Ecto neural progenitor cell (in vitro differentiated cells): ENCODE measurements around the gene WDFY2.
"Not testable (repeated sequence)": the region's sequence is repeated elsewhere in the genome, so short reads cannot be mapped to it uniquely, and the experiment has no call there.

Experiments used
- DNase-seq: peaks from one replicate; pipeline ENCODE4 v3.0.0-alpha.2; 2018; ENCODE audit warnings: low spot score

The WDFY2 gene, protein sequence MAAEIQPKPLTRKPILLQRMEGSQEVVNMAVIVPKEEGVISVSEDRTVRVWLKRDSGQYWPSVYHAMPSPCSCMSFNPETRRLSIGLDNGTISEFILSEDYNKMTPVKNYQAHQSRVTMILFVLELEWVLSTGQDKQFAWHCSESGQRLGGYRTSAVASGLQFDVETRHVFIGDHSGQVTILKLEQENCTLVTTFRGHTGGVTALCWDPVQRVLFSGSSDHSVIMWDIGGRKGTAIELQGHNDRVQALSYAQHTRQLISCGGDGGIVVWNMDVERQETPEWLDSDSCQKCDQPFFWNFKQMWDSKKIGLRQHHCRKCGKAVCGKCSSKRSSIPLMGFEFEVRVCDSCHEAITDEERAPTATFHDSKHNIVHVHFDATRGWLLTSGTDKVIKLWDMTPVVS

DNA sequence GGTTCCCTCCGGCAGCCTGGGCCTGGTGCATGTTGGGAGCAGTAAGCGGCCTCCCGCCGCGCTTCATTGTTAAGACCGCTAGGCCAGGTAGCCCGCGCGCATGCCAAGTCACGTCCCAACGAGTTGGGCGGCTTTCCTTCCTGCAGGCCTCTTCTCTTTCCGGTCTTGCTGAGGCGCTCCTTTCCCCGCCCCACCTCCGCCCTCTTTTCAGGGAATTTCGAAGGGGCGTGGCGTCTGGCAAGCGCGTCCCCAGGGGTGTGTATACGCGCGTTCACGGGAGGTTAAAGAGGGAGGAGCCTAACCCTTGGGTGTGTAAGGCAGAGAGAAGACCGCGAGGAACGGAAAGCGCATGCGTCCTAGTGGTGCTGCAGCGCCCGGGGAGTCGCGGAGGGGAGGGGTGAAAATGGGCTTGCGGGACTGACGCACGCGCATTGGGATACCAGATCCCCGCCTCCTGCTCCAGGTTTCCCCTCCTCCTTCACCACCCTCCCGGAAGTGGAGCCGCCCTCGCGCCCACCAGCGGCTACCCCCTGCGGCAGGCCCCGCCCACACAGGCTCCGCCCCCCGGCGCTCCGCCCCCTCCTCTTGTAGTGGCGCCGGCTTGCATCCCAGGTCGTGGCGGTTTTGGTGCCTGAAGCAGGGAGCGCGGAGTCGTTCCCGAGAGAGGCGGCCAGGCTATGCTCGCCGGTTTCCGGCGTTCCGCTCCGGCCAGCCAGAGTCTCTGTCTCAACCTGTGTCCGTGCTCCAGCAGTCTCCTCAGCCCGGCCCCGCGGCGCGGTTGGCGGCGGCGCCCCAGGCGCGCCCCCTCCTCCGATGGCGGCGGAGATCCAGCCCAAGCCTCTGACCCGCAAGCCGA, at the start of gene WDFY2:
Gene WDFY2 (plus strand): TSS at position 588 of the 856 bp plus-strand sequence. CDS start 226 bp downstream, at position 814.
- DNase-seq = peak; percentile 99

DNA sequence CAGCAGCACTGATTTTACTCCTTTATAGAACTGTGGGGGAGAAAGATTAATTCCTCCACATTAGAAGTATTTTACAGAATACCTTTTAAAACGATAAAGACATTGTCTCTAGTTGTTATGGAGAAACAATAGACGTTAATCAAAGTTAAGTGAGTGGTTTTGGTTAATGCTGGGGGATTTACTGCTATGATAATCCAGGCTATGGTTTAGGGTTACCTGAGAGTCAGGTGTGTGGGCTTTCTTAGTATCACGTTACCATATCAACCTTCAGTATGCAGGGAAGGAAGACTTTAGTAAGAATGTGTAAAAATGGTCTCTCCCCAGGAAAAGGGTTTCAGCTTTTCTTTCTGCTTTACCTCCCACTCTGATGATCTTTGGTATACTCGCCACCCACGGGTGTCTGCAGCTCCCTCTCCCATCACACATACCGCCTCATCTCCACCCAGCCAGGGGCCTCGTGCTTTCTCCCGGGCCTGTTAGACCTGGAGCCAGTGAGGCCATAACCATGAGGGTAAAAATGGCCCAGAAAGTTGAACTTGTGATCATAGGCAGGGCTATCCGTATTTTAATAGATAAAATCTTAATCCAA, 45.6 kb upstream of the WDFY2 start:
- DNase-seq = no peak

DNA sequence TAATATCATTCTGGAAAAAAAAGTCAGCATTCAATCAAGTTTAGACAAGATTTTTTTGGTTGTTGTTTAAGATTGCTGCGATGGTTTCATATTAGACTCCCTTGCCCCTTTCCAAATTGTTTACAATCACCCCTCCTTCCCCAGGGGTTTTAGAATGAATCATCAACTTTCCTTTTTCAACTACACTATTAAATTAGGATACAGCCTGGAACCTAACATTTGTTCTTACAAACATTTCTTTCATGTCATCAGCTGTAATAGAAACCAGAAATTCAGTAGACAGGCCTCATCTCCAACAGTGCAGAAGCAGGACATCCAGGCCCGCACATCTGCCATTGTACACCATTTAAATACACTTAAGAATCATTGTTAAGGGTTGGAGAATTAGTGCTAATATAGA, 44.4 kb upstream of the WDFY2 start:
- no peak for DNase-seq

DNA sequence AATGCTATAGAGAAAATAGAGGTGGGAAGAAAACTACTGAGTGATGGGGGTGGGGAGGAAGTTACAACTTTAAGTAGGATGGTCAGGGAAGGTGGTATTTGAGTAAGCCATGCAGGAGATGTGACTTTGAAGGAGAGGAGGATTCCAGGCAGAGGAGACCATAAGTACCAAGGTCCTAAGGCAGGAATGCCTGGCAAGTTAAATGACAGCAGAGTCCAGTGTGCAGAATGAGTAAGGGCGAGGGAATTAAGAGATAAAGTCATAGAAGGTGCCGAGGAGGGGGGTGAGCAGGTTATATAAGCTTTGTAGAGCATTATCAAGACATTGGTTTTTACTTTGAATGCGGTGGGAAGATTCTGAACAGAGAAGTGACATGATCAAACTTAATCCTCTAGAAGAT, 43.2 kb upstream of the WDFY2 start:
- no peak for DNase-seq

DNA sequence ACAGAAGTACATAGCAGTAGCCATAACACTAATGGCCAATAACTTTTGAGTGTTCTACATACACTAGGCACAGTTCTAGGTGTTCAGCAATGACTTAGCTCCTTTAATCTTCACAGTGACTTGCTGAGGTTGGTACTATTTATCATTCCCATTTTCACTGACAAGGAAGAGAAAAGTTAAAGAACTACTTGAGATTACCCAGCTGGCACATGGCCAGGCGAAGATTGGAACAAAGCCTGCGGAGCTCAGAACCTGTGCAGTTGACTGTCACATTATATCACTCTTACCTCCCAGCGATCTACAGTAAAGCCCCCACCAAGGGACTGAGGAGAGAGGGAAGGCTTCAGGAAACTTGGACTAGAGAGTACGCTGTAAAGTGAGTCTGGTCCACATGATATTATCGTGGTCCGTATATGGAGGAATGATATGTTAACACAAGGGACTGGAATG, 42.4 kb upstream of the WDFY2 start:
- DNase-seq = no peak

DNA sequence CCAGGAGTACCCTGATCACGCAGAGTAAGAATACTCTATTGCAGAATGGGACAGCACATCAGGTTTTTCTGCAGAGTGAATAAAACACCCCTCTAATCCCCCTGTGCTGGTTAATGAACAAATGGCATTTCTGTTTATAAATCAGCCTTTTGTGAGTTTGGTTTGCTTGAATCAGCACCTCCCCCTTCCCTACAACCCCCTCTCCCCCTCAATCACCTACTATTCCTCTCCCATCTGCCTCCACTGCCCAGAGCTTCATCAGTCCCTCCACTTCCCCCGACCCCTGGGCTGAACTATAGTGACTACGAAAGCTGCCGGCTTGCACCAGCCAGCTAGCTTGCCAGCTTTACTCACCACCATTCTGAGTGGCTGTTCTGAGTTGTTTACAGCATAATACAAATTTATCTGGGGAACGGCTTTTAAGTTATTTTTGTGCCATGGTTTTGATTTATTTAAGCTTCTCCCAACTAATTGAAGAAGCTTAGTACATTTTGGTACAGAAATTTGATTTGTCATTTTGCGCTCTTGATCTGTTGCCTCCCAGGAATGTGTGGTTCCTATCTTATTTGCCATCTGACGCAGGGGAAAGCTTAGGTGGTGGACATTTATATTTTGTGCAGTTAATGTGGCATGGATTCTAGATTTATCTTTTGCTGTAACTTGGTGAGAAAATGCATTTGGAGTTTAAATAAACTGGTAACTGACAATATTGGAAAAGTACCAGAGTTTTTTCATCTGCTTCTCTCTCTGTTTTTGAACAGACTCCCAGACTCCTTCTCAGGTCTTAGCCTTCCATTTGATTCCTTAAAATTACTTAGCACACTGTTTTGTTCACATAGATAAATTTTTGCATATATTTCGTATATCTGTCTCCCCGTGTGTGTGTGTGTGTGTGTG, 41.7 kb upstream of the WDFY2 start:
- peak; percentile 55 for DNase-seq

DNA sequence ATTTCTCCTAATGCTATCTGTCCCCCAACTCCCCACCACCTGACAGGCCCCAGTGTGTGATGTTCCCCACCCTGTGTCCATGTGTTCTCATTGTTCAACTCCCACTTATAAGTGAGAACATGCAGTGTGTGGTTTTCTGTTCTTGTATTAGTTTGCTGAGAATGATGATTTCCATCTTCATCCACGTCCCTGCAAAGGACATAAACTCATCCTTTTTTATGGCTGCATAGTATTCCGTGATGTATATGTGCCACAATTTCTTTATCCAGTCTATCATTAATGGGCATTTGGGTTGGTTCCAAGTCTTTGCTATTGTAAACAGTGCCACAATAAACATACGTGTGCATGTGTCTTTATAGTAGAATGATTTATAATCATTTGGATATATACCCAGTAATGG, 38.8 kb upstream of the WDFY2 start:
- not testable (repeated sequence) for DNase-seq

DNA sequence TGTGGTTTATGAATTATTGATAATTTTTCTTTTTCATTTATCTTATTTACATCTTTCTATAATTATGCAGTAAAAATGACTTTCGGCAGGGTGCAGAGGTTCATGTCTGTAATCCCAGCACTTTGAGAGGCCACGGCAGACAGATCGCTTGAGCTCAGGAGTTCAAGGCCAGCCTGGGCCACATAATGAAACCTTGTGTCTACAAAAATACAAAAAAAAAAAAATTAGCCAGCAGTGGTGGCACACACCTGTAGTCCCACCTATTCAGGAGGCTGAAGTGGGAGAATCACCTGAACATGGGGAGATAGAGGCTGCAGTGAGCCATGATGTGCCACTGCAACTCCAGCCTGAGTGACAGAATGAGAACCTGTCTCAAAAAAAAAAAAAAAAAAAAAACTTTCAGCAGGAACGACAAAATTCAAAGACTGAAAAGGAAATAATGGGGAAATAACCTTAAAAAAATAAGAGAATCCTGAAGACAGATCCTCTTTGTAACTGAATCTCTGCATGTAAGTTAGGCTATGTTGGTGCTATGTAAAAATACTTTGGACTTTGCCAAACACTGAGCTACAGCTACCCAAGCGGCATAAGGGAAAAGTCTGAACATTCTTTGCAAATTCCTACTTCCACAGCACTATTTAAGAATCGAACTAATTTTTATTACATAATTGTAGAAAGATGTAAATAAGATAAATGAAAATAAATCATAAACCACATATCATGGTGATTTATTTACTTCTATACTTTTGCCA, 36.7 kb upstream of the WDFY2 start:
- DNase-seq = no peak

DNA sequence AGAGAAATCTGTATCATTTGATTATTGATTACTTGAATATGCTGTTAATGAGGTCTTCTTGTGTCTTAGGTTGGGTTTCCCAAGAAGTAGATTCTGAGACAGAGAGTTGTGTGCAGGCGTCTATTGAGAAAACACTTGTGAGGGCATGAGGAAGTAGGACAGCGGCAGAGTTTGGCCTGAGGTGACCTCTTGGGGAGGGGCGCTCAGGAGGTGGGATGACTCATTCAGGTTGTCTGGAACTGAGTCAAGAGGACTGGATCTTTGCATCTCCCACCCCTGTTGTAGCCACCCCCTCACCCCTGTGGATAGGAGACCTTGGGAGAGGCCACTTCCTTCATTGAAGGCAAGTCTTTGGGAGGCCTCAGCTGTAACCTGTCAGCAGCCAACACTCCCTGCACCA, 35.2 kb upstream of the WDFY2 start:
- no peak for DNase-seq

DNA sequence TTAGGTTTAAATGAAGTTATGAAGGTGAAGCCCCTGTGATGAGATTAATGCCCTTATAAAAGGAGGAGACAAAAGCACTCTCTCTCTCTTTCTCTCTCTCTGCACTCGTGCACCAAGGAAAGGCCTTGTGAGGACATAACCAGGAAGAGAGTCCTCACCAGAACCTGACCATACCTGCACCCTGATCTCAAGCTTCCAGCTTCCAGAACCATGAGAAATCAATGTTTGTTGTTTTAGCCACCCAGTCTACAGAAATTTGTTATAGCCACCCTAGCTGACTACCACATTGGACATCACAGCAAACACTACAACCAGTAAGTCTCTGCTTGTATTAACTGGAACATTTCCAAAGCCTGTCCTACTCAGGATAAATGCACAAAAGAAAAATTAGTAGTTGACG, 34.7 kb upstream of the WDFY2 start:
- DNase-seq = no peak

DNA sequence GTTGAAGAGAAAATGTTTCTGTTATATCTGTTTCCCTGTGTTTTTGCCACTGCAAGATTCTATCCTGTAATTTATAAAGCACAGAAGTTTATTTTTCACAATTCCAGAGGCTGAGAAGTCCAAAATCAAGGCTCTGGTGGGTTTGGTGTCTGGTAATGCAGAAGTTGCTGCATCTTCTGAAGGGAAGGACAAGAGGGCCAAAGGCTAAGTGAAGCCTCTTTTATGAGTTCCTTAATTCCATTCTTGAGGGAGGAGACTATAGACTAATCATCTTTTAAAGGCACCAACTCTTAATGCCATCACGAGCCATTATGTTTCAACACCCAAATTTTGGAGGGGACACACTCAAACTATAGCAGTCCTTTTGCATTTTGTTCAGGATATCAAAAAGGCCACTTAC, 34.1 kb upstream of the WDFY2 start:
- no peak for DNase-seq

DNA sequence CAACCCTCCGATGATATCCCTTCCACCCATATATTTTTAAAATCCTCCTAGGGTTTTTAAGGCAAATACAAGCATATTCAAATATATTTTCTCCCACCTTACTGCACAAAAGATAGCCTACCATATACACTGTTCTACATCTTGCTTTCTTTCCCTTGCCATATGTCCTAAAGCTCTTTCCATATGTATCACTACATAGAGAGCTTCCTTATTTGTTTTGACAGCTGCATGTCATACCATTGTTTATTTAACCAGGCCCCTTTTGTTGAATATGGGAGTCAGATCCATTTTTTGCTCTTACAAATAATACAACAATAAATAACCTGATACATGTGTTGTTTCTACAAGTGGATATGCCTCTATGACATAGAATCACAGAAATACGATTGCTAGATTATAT, 32.8 kb upstream of the WDFY2 start:
- DNase-seq = no peak

DNA sequence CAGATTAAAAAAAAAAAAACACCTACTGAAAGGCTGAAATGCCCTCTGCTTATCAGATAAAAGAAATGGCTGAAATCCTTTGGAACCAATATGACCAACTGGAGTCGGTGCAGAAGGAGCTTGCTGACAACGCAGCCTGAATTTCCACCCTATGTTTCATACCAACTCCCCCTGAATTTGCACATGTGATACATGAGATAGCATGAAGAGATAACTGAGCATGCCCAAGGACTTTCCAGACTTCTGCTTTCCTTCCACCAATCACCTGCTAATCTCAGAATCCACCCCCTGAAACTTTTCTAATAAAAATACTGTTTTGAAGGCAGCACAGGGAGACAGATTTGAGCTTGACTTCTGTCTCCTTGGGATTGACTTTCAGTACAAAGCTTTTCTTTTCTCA, 32.2 kb upstream of the WDFY2 start:
- DNase-seq = no peak

DNA sequence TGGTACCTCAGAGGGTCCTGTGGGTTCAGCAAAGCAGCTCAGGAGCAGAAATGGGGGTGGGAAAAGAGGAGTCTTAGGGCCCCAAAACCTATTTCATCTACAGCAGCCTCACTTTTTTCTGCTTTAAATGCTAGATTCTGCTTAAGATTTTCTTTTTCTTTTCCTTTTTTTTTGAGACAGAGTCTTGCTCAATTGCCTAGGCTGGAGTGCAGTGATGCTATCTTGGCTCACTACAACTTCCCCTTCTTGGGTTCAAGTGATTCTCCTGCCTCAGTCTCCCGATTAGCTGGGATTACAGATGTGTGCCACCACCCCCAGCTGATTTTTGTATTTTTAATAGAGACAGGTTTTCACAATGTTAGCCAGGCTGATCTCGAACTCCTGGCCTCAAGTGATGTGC, 30.7 kb upstream of the WDFY2 start:
- DNase-seq = no peak

DNA sequence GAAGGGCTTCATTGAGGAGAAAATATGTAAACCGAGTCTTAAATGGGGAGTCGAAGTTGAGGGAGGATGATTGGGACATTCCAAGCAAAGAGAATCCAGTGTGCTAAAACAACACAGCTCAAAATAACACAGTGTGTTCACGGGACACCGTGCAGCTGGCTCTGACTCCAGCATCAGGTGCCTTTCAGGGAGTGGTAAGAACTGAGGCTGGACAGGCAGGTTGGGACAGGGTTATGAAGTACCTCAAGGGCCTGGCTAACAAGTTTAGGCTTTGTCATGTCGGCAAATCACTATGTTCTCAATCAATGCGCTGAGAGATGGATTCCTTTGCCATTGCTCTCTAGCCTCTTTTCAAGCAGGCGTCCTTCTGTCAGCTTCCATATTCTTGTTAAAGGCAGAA, 27.5 kb upstream of the WDFY2 start:
- no peak for DNase-seq

DNA sequence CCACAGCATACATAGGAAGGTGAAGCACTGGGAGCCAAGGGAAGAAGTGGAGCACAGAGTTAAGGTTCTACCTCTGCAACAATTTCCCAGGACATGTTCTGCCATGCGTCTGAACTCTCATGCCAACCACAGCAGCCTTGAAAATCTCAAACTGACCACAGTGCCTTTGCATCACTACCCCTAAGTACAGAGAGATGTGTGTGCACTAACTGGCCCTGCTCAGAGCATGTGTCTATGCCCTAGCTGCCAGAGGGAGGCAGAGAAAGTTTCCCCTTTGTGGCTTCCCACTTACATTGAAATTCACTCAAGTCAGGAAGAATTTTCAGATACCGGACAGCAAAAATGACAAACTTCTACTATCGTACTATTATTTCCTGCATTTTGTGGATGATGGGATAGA, 26.8 kb upstream of the WDFY2 start:
- no peak for DNase-seq

DNA sequence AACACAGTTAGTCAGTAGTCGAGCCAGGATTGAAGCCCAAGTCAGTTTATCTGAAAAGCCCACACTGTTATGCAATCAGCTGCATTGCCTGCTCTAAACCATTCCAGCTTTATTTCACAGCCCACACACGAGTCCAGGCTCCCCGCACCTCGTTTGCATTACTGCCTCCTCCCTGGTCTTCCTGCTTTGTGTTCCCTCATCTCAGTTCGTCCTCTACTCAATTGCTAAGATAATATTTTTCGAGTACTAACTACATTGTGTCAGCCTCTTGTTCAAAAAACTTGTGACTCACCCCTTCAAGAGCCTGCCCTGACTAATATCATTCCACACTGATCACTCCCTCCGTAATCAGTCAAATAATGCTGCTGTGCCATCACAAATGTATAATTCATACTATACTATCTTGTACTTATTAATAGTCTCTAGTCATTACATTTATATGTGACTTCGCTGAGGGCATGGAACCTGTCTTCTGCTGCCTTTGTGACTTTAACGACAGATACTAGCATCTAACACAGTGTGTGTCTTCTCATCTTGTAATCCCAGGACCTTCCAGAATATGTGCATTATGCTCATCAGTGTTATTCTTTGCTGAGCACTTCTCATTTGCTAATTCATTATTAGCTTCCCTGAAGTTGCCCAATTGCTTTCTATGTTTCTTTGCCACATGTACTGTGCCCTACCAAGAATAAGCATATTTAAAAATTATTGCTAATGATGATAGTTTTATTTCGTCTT, 26.2 kb upstream of the WDFY2 start:
- no peak for DNase-seq

DNA sequence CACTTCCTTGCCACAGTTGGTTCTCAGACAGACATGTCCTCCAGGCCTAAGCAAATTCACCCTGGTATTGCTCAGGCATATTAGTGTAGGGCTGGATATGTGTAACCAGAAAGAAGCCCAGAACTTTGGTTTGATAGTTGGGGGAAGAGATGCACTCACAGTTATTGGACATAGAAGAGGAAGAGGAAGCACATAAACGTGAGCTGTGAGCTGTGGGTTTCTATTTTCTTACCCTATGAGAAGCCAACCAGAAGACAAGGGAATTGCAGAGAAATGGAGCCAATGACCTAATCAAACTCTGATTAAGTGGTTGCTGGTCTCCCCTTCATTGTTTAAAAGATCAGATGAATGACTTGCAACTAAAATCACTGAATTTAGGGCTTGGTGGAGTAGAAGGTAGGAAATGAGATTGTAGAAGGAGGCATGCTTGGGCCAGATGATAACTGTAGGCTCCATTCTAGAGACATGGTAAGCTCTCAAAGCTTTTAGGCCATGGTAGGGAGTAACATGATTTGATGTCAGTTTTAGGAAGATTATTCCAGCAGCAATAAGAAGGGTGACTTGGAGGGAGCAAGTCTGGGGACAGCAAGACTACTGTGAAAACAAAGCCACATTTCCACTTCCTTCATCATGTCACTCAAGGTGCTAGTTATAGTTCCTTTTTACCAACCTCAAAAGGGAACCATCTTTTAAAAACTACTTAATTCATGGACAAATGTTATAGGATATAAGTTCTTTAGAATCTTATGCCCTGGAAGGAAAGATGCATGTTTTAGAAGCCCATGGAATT, 24.1 kb upstream of the WDFY2 start:
- DNase-seq = no peak

DNA sequence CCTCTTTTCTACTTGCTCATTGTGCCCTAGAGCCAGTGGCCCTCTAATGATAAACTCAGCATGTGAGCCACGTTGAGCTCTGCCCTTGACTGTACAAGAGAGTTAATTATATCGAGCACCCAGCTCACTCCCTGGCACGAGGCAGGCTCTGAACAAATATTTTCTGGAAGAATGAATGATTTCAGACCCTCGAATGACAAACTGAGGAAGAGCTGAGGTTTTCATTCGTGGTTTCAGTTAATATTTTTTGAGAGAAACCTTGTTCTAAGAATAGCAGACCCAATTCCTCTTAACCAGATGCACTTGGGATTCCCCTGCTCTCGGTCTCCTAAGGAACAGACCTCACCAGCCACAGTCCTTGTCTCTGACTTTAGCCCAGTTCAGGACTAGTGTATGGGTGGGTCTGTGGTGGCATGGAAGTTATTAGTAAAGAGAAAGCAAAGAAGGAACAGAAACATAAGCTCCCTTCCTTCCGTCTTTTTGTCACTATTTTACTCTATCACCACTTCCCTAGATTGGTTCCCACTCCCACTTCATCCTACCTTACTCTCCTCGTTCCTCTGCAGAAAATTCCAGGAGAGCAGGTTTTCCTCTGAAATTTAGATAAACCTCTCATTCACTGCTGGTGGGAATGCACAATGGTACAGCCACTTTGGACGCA, 22.1 kb upstream of the WDFY2 start:
- DNase-seq = no peak
